Hematopoietic multipotent progenitor cell treated with erythropoietin and hydrocortisone succinate and interleukin-3 and kit ligand, for 8 days (in vitro differentiated cells): ENCODE measurements around the gene REPIN1.
"Not testable (repeated sequence)": the region's sequence is repeated elsewhere in the genome, so short reads cannot be mapped to it uniquely, and the experiment has no call there.

Source experiments
- DNase-seq: peaks from one replicate; pipeline ENCODE4 v3.0.0-alpha.2; 2015

The REPIN1 gene

DNA sequence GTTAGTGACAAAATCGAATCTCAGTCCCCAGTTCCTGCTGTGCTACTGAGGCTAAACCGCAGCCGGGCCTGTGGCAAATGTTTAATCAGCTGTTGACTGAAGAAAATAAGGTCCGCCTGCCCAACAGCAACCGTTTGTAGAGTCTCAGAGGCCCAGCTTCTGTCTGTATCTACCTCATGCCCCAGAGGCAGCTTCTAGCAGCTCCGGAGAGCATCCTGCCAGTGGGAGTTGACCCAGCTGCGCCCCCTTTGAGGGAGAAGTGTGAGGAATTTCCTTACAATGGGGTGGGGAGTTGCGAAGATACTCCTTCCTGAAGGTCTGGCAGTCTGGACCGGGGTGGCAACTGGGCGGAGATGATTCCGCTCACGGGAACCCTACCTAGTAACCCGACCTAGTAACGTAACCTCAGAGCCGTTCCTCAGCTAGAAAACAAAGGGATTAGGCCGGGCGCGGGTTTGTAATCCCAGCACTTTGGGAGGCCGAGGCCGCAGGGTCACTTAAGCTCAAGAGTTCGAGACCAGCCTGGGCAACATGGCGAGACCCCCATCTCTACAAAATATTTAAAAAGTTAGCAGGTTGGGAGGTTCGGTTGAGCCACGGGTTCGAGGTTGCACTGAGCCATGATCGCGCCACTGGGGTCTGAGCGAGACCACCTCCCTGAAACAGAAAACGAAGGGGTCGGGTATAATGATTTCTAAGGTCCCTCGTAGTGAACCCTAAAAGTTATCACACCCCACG lies 9.7 kb downstream of the REPIN1 start:
- peak; percentile 78 for DNase-seq

DNA sequence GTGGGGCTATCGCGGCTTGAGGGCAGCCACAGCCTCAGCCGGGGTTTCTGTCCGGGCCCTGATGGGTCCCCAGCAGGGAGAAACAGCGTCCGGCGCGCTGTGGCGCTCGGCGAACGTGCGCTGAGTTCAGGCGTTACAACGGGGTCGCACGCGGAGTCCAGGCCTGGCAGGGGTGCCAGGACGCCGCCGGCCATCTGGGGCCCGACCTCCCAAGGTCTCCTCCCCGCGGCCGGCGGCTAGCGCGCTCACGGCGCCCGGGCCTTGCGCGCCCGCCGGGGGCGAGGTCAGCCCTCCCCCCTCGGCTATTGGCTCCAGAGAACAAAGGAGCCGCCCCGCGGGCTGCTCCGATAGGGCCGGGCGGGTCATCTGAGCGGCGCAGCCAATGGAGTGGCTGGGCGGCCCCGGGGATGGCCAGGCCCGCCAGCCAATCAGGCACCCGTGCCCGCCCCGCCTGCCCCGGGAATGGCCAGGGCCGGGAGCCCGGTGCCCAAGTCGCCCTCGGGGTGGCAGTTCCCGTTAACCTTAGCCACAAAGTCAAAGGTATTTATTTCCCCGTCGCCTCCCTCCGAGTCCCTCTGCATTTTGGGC lies 10.3 kb downstream of the REPIN1 start, which contains the start of gene ZNF775:
TSS of gene ZNF775 (plus strand) at position 478 of the 588 bp plus-strand sequence. CDS start 9,141 bp downstream, outside the sequence.
- peak; percentile 94 for DNase-seq

DNA sequence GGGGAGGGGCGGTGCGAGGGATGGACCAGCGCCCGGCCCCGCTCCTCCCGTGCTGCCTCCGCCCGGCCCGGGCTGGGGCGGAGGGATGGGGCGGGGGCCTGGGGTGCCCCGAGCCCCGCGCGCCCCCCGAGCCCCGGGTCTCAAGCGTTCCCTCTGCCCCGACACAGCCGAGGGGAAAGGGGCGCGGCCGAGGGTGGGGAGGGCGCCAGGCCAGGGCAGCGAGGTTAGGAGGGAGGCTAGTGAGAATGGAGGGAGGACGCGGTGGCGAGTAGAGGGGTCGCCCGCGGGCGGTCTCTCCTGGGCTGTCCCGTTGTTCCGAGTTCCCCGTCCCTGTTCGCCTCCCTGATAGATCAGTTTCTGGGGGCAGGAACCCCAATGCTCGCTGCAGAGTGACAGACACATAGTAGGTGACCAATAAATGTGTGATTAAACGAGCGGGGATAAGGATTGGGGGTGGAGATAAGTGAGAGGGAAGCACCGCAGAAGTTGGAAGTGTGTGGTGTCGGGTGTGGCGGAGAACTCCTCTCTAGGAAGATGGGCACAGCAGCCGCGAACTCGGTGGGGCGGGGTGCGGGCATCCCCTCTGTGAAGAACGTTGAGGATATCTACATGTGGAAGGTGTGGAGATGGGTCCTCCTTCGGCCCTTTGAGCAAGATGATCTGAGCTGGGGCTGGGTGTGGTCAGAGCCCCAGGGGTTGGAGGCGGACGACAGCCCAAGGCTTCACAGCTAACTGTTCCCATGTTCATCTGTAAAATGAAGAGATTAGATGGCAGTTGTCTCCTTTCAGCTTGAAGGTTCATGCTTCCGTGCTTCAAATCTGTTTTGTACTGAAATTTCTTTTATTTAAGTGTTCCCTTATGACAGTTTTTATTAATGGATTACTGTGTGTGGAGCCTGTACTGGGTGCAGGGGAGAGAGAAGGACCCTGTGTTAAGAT lies 11.1 kb downstream of the REPIN1 start:
- DNase-seq: peak; percentile 64

DNA sequence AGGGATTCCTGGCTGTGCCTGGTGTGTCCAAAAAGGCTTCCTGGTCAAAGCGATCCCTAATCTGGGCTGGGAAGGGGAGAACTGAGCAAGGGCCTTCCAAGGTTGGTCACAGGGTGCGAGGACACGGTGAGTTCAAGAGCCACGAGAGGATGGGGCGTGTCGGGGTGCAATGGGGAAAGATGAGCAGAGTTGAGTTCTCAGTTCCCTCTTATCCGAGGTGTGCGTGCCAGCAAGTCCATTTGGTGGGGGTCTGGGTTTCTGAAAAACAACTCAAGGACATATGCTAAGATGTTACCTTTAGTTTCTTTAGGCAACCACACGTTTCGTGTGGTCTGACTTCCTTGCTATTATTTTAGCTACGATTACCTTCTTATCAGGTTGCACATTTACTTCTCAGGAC lies 11.8 kb downstream of the REPIN1 start:
- no peak for DNase-seq

DNA sequence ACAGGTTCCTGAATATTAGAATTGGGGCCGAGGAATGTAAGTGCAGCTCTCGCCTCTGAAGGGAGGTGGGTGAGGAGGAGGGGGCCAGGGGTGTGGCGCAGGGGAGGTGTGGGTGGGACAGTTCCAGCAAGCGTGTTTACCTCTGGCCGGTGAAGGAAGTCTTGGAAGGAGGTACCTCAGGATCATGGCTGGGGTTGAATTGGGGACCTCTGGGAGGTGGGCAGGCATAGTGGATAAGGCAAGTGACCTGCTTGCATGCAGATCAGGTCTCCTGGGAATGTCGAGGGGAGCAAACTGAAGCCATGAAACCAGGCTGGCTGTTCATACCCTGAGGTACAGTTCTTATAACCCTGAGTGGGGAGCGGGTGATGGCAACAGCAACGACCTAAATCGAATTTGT lies 12.5 kb downstream of the REPIN1 start:
- DNase-seq: no peak

DNA sequence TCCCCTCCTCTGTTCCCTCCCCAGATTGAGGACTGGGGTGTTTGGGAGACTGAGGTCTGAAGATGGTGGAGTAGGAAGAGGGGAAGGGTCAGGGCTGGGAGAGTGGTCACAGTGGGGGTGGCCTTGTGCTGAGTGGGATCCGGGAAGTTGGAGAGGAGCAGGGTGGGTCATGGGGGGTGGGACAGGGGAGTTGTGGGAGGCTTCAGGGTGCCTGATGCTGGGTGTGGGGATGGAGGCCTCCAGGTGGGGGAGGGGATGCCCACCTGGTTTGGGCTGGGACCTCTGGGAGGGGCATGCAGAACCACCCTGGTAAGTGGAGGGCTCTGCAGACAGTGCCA lies 13.1 kb downstream of the REPIN1 start:
- DNase-seq: no peak

DNA sequence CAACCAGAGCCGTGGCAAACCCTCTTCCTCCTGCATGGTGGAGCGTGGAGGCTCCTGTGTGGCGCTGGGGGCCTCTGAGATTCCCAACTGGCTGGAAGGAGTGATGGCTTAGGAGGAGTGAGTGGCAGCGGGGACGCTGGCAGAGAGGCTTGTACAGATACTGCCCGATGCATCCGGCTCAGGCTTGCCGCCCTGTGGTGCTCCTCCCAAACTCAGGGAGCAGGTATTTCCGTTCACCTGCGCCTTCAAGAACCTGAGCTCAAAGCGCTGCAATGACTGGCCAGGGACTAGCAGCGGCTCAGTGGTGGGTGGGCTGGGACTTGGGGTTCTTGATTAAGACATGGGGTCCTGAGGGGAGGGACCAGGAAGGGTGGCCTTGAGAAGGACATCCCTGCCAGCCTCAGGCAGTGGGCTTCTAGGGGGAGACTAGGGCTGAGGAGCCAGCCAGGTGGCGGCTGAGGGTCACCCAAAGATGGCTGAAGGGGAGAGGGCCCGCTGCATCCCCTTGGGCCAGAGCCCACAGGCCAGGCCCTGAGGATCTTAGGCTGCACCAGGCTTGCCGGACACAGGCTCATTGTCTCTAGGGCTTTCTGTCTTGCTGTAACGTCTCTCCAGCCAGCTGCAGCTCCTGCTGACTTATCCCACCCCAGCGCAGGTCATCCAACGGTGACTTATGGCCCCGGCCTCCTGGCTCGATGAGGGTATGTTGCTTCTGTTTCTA lies 13.7 kb downstream of the REPIN1 start:
- no peak for DNase-seq

DNA sequence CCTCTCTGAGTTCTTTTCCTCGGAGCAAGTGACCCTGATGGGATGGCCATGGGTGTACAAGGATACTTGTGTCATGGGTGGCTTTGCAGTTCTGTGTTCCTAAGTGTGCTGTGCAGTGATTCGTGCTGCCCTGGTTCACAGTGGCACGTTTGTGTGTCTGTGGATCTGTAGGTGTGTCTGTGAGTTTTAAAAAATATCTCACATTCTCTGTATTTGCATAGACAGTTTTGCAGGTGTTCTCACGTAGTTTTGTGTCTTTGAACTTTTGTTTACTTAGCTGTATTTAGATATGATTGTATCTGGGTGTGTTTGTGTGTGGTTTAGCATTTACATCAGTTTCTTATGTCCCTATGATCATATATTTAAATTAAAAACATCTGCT lies 14.2 kb downstream of the REPIN1 start:
- no peak for DNase-seq

DNA sequence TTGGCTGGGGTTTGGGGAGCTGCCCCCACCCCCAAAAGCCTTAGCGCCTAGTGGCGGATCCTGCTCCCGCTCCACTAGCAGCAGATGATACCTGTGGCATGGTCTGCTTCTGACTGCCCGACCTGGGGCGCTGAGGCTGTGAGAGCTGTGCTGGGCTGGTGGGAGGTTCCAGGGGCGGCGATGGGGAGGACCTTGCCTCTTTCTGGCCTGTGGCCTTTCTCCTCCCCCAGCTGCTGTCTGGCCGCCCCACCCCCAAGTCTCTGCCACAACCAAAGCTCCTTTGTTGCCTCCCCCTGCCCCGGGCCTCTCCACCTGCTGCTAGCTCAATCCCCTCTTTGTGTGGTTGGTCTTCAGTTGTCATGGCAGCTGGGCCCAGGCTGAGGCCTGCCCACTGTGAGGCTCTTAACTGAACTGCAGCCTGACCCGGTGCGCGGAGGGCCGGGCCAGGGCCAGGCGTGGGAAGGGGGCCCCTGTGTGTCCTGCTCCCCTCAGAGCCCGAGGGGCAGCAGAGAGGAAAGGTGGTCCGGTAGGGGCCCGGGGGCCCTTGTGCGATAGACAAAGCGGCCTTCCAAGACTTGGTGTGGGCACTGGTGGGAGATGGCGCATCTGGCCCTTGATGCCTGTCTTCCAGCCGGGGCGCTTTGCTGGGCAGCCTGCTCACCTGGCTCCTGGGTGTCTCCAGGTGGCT lies 15.2 kb downstream of the REPIN1 start:
- no peak for DNase-seq

DNA sequence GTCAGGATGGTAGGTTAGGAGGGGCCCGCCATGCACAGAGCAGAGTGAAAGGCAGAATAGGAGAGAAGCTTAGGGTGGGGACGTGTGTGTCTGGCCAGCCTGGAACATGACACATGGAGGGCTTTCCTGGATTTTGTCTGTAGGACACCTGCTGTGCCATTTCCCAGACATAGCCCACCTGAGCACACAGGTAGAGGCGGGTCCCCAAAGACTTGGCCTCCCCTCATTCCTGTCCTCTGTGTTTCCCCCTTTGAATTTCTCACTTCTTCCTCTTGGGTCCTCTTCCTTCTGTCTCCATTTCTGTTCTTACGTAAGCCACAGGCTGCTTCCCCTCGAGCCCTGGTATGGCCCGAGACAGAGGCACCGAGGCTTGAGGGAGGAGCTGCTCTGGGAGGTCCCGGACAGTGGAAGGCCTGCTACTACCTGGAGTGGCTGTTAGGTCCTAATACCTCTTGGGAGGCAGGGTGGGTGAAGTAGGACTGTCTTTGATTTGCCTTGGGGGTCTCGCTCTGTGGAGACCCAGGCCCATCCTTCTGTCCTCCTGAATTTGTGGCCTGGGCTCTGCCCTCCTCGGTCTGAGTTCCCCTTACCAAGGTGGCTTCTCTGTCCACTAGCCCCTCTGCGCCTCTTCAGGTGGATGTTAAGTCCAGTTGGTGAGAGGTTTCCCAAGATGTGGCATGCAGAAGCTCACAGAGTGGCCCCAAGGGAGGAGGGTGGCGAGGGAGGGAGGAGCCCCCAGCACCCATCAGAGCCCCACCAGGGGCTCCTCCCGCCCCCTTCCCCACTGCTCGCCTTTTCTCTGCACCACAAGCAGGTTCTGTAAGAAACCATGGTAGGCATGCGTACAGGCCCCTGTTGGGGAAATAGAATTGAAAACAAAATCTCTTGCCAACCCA lies 16.0 kb downstream of the REPIN1 start:
- DNase-seq: no peak

DNA sequence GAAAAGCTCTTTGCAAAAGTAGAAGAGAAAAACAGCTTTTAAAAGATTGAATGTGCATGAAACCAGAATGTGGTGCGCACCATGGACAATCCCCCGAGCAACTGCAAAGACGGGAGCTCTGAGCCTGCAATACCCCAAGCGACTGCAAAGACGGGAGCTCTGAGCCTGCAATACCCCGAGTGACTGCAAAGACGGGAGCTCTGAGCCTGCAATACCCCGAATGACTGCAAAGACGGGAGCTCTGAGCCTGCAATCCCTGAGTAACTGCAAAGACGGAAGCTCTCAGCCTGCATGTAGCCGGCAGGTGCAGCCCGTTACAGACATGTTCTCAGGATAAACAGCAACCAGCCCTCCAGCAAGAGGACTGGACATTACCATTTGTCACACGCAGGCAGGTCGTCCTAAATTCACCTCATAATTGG lies 16.7 kb downstream of the REPIN1 start:
- DNase-seq: no peak

DNA sequence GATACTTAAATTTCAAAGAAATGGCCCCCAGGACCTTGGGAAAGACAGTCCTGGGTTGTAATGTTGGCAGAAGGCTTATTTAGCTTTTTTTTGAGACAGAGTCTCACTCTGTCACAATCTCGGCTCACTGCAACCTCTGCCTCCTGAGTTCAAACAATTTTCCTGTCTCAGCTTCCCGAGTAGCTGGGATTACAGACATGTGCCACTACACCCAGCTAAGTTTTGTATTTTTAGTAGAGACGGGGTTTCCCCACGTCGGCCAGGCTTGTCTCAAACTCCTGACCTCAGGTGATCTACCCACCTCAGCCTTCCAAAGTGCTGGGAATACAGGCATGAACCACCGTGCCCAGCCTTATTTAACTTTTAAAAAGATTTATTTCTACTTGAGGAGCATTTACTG lies 17.3 kb downstream of the REPIN1 start:
- DNase-seq: not testable (repeated sequence)

DNA sequence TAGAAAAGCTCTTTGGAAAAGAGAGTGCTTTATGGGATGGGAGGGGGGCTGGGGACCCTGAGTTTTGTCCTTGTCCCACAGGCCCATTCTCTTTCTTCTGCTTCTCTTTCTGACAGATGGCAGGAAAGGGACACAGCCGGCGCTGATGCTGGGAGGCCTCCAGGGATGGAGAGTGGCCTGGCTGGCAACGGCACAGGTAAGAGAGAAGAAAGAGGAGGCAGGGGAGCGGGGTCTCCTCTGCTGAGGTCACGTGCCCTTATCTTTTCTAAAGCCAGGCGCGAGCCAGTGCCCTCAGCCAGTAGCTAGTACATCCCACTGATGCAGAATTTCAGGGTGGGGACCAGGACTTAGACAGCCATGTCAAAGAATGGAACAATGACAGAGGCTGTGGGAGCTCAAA lies 19.7 kb downstream of the REPIN1 start:
- no peak for DNase-seq

DNA sequence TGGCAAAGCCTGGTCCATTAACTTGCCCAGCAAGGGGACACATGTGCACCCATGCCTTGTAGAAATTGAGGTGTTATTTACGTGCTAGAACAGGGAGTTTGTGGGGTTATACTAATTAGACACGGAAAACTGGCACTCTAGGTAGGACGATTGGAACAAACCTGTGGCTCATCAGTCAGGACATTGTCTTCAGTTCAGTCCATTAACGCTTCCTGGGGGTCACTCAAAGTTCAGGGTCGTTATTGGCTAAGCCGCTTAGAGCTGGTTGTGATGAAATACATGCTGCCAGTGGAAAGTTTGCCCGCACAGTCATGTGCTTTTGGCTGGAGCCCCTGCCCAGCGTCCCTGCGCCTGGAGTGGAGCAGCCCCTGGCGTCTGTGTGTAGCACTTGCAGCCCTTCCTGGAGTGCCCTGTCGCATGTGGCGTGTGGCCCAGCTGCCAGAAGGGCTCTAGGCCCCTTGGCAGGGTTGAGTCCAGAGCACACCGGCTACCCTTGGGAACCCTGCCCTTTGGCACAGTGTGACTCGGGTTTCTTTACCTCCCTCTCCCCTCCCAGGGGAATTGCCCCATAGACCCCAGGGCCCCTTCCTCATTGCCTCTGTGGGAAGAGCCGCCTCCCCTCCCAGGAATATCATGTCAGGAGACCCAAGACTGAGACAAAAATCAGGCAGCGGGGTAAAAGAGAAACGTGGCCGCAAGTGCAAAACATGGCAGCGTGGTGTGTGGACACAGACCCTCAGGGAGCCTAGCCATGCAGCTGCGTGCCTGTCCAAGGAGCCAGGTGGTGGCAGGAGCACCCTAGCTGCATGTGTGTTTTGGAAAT lies 20.3 kb downstream of the REPIN1 start:
- peak; percentile 34 for DNase-seq

DNA sequence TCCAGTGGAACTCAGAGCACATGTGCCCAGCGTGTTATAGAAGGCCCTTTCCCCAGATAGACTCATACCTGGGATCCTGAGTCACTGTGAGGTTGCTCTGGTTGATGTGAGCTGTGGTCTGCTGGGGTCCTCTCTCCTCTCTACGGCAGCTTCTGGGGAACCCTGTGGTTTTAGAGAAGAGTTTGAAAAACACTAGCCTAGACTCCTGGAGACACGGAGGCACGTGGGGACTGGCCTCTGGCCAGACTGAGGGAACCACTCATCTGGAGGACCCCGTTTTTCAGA lies 20.9 kb downstream of the REPIN1 start:
- DNase-seq: no peak

DNA sequence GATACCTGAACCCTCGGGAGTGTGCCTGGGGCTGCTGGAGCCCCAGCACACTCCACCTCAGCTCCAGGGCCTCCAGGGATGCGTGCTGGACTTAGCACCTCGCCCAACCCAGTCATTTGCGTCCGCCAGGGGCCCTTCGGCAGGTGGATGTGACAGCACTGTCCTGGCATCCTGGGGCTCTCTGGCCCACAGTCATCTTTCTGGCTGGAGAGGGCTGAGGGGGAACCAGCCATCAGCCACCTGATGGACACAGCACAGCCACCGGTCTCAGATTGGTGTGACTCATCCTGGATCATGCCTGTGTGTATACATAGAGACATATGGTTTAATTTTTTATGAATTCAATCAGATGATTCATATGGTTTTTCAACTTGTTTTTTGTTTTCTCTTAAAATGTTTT lies 21.6 kb downstream of the REPIN1 start:
- no peak for DNase-seq

DNA sequence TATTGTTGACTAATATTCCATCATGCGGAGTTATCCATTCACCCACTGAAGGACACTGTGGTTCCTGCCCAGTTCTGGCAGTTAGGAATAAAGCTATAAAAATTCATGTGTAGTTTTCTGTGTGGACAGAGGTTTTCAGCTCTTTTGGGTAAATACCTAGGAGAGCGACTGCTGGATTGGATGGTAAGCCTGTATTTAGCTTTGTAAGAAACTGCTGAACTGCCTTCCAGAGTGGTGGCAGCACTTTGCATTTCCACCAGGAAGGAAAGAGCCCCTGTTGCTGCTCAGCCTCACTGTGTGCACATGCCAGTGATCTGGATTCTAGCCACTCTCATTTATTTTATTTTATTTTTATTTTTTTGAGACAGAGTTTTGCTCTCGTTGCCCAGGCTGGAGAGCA lies 24.7 kb downstream of the REPIN1 start:
- DNase-seq: no peak

DNA sequence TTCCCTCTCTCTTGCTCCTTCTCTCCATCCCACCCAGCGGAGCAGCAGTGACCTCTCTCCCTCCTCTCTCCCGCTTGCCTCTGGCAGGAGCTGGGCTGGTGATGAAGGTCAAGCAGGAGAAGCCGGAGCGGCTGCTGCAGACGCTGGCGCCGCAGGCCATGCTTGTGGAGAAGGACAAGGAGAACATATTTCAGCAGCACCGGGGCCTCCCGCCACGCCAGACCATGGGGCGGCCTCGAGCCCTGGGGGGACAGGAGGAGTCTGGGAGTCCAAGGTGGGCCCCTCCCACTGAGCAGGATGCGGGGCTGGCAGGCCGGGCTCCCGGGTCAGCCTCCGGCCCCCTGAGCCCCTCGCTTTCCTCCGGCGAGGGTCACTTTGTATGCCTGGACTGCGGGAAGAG lies 27.8 kb downstream of the REPIN1 start:
- DNase-seq: no peak

DNA sequence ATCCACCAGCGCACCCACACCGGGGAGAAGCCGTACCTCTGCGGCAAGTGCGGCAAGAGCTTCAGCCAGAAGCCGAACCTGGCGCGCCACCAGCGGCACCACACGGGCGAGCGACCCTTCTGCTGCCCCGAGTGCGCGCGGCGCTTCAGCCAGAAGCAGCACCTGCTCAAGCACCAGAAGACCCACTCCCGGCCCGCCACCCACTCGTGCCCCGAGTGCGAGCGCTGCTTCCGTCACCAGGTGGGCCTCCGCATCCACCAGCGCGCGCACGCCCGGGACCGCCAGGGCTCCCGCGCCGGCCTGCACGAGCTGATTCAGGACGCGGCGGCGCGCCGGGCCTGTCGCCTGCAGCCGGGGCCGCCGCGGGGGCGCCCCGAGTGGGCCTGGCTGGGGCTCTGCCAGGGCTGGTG lies 28.2 kb downstream of the REPIN1 start:
- DNase-seq: no peak

DNA sequence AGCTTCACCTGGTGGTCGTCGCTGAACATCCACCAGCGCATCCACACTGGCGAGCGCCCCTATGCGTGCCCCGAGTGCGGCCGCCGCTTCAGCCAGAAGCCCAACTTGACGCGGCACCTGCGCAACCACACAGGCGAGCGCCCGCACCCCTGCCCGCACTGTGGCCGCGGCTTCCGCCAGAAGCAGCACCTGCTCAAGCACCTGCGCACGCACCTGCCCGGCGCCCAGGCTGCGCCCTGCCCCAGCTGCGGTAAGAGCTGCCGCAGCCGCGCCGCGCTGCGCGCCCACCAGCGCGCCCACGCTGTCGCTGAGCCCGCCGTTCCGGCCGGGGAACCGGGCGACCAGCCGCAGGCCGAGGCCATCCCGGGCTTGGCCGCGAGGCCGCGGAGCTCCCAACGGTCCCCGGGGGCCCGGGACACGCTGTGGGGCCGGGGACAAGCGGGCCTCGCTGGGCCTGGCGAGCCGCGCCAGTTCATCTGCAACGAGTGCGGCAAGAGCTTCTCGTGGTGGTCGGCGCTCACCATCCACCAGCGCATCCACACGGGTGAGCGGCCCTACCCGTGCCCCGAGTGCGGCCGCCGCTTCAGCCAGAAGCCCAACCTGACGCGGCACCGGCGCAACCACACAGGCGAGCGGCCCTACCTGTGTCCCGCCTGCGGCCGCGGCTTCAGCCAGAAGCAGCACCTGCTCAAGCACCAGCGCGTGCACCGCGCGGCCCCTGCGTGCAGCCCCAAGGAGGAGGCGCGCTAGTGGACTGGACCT lies 28.9 kb downstream of the REPIN1 start:
- DNase-seq: no peak
